Skeletal muscle tissue (tissue), 4 donors: ENCODE measurements around the gene PLEKHA7. TPM values are rescaled to one million over a fixed set of nuclear protein-coding genes. Genes with fewer than 3 reads are reported as not detected.

Source experiments
- H3K27ac ChIP-seq: one replicate; pipeline ENCODE4 v1.7.0; 2013; ENCODE audit warnings: mild to moderate bottlenecking, low read depth, low read length, inconsistent platforms
- H3K27me3 ChIP-seq, 3 donors: one replicate each; pipeline ENCODE4 v1.7.0; 2013; ENCODE audit warnings: low read length in 3 of 3; ENCODE audit not compliant: control insufficient read depth in 3 of 3, insufficient read depth in 3 of 3
- H3K36me3 ChIP-seq, 3 donors: one replicate each; pipeline ENCODE4 v1.7.0; 2013; ENCODE audit warnings: low read length in 3 of 3; ENCODE audit not compliant: control insufficient read depth in 3 of 3, insufficient read depth in 3 of 3
- H3K4me1 ChIP-seq, 3 donors: one replicate each; pipeline ENCODE4 v1.7.0; 2013; ENCODE audit warnings: low read length in 3 of 3, mild to moderate bottlenecking in 3 of 3; ENCODE audit not compliant: control insufficient read depth in 3 of 3, insufficient read depth in 3 of 3
- H3K4me3 ChIP-seq, 3 donors: one replicate each; pipeline ENCODE4 v1.7.0; 2013; ENCODE audit warnings: low read length in 3 of 3
- H3K9ac ChIP-seq, 3 donors: one replicate each; pipeline ENCODE4 v1.7.0; 2013; ENCODE audit warnings: low read length in 3 of 3, mild to moderate bottlenecking in 3 of 3, moderate library complexity in 2 of 3, low read depth in 1 of 3
- H3K9me3 ChIP-seq, 3 donors: one replicate each; pipeline ENCODE4 v1.7.0; 2013; ENCODE audit warnings: low read length in 3 of 3; ENCODE audit not compliant: control insufficient read depth in 3 of 3
- total RNA-seq: library from RNA; depleted of rRNA; stranded (reverse); fragments of >200 nt; gene quantifications from one replicate; pipeline ENCODE4 v1.2.3, GENCODE V29; 2014
- donor health status: Osteomylitis.

PLEKHA7 gene
- total RNA-seq, 1 donor from 2014 or later = 5.2 TPM

- Histone ChIP-seq H3K4me3 (peak overlapping the region in 1 of 3 donors; percentile 41), H3K27ac (no peak overlapping the region), H3K4me1 (peaks cover 4 to 9% (median 6%) of the 10 kb centered on the region in 3 donors), H3K36me3 (no peaks in the 10 kb centered on the region), H3K27me3 (no peaks in the 10 kb centered on the region), H3K9me3 (no peaks in the 10 kb centered on the region), H3K9ac (peak overlapping the region in 1 of 3 donors; percentile 45)
Measured at GRCh38 chr11:16820324-16821092, 193.7 kb downstream of the PLEKHA7 start.

DNA sequence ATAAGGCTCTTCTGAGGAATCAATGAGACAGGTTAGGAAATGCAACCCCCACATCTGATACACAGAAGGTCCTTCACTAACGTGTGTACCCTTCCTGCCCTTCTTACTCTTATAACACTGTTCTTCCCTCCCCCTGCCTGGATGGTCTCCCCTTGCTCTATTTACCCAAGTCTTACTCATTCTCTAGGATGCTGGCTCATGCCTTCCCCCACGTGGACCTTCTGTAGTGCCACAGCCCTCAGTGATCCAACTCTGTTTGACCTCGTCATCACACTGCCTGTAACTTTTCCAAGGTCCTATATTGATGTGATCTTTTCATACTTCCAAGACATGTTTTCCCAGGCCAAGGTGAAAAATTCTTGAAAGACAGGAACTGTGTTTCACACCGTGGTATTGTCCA, 195.9 kb downstream of the PLEKHA7 start:
- H3K27ac ChIP-seq = no peak overlapping the region

DNA sequence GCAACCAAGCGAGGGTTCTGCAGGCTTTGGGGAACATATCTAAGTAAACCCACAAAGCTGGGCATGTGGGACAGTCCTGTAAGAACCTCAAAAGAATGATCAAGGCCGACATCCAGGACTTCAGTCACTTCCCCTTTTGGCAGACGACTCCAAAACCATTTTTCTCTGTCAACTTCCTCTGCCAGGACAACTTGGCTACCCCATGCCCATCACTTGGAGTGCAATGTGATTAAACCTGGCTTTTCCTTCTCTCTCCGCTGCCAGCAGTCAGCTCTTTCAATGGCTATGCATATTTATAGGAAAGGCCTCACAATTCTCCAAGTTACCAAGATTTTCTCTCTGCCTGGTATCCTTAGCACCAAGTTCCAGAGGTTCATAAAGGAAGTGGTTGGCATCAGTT, 196.9 kb downstream of the PLEKHA7 start:
- Histone ChIP-seq H3K9ac (no peak overlapping the region), H3K36me3 (peaks cover 0 to 4% (median 0%) of the 10 kb centered on the region in 3 donors), H3K4me3 (no peak overlapping the region), H3K27ac (no peak overlapping the region), H3K9me3 (no peaks in the 10 kb centered on the region), H3K27me3 (no peaks in the 10 kb centered on the region), H3K4me1 (peaks cover 14 to 20% (median 16%) of the 10 kb centered on the region in 3 donors)

More for the DNA sequence above, 195.9 kb downstream of the PLEKHA7 start:
- Histone ChIP-seq H3K4me1 (peaks cover 14 to 20% (median 16%) of the 10 kb centered on the region in 3 donors), H3K9ac (no peak overlapping the region), H3K36me3 (peaks cover 0 to 2% (median 0%) of the 10 kb centered on the region in 3 donors), H3K4me3 (no peak overlapping the region), H3K27me3 (no peaks in the 10 kb centered on the region), H3K9me3 (no peaks in the 10 kb centered on the region)

GRCh38 chr11:16816358-16817270, 197.6 kb downstream of the PLEKHA7 start:
- Histone ChIP-seq H3K27me3 (no peaks in the 10 kb centered on the region), H3K4me1 (peaks cover 14 to 20% (median 16%) of the 10 kb centered on the region in 3 donors), H3K4me3 (no peak overlapping the region), H3K9me3 (no peaks in the 10 kb centered on the region), H3K9ac (no peak overlapping the region), H3K27ac (no peak overlapping the region), H3K36me3 (peaks cover 0 to 4% (median 0%) of the 10 kb centered on the region in 3 donors)

DNA sequence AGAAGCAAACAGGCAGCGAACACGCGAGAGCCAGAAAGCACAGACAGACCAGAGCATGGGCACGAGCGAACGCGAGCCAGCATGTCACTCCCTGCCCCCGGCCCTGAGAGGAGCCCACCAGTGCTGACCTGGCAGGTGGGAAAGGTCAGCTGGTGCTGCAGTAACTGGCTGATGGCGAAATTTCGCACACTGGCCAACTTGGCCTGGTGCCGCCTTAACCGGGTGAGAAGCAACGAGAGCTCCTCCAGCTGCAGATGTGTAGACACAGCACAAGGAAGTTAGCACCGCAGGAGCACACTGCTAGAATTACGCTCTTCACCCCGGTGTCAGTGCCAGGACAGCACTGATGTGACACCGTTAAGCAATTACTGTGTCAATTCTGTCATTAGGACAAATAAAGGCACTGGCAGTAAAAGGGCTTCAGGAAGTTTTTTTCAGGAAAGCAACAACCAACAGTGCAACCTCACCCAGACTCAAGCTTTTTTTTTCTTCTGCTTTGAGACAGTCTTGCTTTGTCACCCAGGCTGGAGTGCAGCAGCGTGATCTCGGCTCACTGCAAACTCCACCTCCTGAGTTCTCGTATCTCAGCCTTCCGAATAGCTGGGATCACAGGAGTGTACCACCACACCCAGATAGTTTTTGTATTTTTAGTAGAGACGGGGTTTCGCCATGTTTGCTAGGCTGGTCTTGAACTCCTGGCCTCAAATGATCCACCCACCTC, 199.0 kb downstream of the PLEKHA7 start:
- no peaks in the 10 kb centered on the region for H3K27me3 ChIP-seq
- no peaks in the 10 kb centered on the region for H3K9me3 ChIP-seq
- peak overlapping the region in 1 of 3 donors; percentile 55 for H3K9ac ChIP-seq
- H3K4me3 ChIP-seq = peak overlapping the region in 2 of 3 donors; percentile 41 to 45
- H3K36me3 ChIP-seq = peaks cover 0 to 4% (median 0%) of the 10 kb centered on the region in 3 donors
- H3K27ac ChIP-seq = no peak overlapping the region
- H3K4me1 ChIP-seq = peaks cover 10 to 19% (median 12%) of the 10 kb centered on the region in 3 donors

DNA sequence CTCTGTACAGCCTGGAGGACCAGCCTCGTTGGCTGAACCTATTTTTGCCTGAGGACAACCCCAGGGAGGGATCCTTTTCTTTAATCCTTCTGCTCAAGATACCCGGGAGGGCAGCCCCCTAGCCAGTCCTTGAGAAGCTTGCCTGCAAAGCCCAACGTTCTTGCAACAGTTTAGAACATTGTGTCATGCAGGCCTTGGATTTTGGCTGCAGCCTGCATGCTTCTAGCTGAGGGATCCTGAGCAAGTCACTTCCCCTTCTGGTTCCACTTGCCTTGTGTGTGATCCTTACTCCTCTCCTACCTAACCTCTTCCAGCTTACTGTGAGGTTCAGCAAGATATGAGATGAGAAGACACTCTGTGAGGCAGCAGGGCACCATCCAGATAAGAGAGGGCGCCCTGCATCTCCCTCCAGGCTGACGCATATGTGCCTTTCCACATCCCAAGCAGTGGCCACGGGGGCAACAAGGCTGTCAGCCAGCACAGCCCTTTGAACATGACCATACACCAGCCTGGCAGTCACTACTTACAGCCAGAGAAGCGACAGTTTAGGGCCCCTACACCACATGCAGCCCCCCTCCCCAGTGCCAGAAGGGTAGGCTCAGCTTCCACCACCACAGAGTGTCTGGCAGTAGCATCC, 199.7 kb downstream of the PLEKHA7 start:
- H3K4me3 ChIP-seq = peak overlapping the region in 2 of 3 donors; percentile 41 to 45
- peaks cover 9 to 25% (median 14%) of the 10 kb centered on the region in 3 donors for H3K4me1 ChIP-seq
- peaks cover 0 to 4% (median 0%) of the 10 kb centered on the region in 3 donors for H3K36me3 ChIP-seq
- H3K27me3 ChIP-seq = no peaks in the 10 kb centered on the region
- no peak overlapping the region for H3K27ac ChIP-seq
- H3K9me3 ChIP-seq = no peaks in the 10 kb centered on the region
- no peak overlapping the region for H3K9ac ChIP-seq

DNA sequence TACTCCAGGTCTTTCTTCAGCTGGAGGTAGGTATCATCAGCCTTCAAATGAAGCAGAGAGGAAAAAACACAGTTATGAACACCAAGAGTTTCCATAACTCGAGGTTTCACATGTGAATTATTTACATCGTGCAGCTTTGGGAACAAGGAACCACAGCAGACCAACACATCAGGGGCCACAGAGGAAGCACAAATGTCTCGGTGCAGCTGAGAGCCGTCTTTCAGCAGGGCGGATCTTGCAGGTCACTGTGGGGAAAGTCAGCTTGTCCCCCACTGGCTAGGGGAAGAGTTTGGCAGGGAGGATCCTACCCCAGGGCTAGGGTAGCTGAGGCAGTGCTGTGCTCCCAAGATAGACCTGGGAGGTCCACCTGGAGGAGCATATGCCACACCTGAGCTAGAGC, 201.1 kb downstream of the PLEKHA7 start:
- no peak overlapping the region for H3K27ac ChIP-seq
- H3K36me3 ChIP-seq = peaks cover 0 to 4% (median 0%) of the 10 kb centered on the region in 3 donors
- no peak overlapping the region for H3K9ac ChIP-seq
- no peaks in the 10 kb centered on the region for H3K27me3 ChIP-seq
- H3K4me3 ChIP-seq = no peak overlapping the region
- H3K4me1 ChIP-seq = peaks cover 9 to 25% (median 14%) of the 10 kb centered on the region in 3 donors
- H3K9me3 ChIP-seq = no peaks in the 10 kb centered on the region

- Histone ChIP-seq H3K27ac (no peak overlapping the region), H3K4me1 (peaks cover 9 to 26% (median 15%) of the 10 kb centered on the region in 3 donors), H3K4me3 (no peak overlapping the region), H3K27me3 (no peaks in the 10 kb centered on the region), H3K36me3 (peaks cover 0 to 4% (median 0%) of the 10 kb centered on the region in 3 donors), H3K9me3 (no peaks in the 10 kb centered on the region), H3K9ac (no peak overlapping the region)
Measured at GRCh38 chr11:16812274-16812673, 201.9 kb downstream of the PLEKHA7 start.
